ENCODE results near the gene METTL1.

DNA sequence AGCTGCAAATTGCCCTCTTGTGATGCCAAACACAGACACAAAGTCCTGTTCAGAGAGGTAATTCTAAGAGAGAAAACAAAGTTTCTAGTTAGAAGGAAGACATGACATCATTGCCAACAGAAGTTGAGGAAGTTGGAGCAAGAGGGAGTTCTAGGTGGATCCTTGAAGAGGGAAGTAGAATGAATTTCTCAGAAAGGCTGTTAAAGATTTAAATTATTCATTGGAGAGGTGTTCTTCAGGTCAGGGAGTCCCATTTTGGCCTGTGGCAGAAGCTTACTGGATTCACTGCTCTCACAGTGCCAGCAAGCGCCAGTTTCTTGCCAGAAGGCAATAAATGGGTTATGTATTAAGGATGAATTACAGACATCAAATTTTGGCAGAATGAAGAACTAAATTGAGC, 26.0 kb upstream of the METTL1 start:
- TF ChIP-seq CTCF (IDR thresholded peaks at IDR 0.05) (no peak), POLR2A (IDR thresholded peaks at IDR 0.05) (no peak)
